HepG2 (cell line): ENCODE data around the gene TCAF1. TPM values are rescaled to one million over a fixed set of nuclear protein-coding genes. Genes with fewer than 3 reads are reported as not detected.

Source experiments
- CBX2 ChIP-seq, 2 experiments: fragments of 200-600 bp in 1 of 2; sonication (generic); formaldehyde crosslinking in 1 of 2; IDR thresholded peaks; 2 replicates each; pipeline versions ENCODE4 v1.7.0 to v1.8.1; 2018 to 2022; ENCODE audit warnings: low read depth in 2 of 2, low read length in 1 of 2, mild to moderate bottlenecking in 1 of 2, missing genetic modification reagents in 1 of 2
- DNMT3B ChIP-seq: conservative IDR thresholded peaks from 2 replicates; pipeline ENCODE4 v1.6.1; 2016; ENCODE audit warnings: missing biosample characterization, control low read depth
- MATR3 ChIP-seq: sonication (generic); formaldehyde crosslinking; IDR thresholded peaks from 2 replicates; pipeline ENCODE4 v1.4.0; 2020; ENCODE audit warnings: missing genetic modification reagents
- MAX ChIP-seq: IDR thresholded peaks from 2 replicates; pipeline ENCODE4 v1.6.1; 2012; ENCODE audit warnings: inconsistent platforms
- MIER3 ChIP-seq: IDR thresholded peaks from 2 replicates; pipeline ENCODE4 v1.6.1; 2016; ENCODE audit warnings: missing compliant biosample characterization, borderline replicate concordance
- MYC ChIP-seq: sonication (generic); formaldehyde crosslinking; IDR thresholded peaks from 2 replicates; pipeline ENCODE4 v1.9.0; 2021; ENCODE audit warnings: missing genetic modification reagents, borderline replicate concordance
- NCOA1 ChIP-seq: sonication (generic); formaldehyde crosslinking; IDR thresholded peaks from 2 replicates; pipeline ENCODE4 v1.9.0; 2021; ENCODE audit warnings: missing genetic modification reagents
- NFE2L1 ChIP-seq: sonication (generic); formaldehyde crosslinking; IDR thresholded peaks from 2 replicates; pipeline ENCODE4 v1.4.0; 2020; ENCODE audit warnings: missing genetic modification reagents, mild to moderate bottlenecking, borderline replicate concordance
- RBAK ChIP-seq: sonication (generic); formaldehyde crosslinking; IDR thresholded peaks from 2 replicates; pipeline ENCODE4 v1.5.1; 2020; ENCODE audit warnings: mild to moderate bottlenecking, missing genetic modification reagents
- REST ChIP-seq, 2 experiments: IDR thresholded peaks; 2 replicates each; pipeline ENCODE4 v1.6.1; 2011 to 2012; ENCODE audit warnings: low read length in 2 of 2, borderline replicate concordance in 1 of 2, low read depth in 1 of 2, mild to moderate bottlenecking in 1 of 2, moderate library complexity in 1 of 2
- TOPORS ChIP-seq: sonication (generic); formaldehyde crosslinking; IDR thresholded peaks from 2 replicates; pipeline ENCODE4 v1.8.0; 2023; ENCODE audit warnings: mild to moderate bottlenecking, missing genetic modification reagents
- XRCC5 ChIP-seq: fragments of 200-400 bp; formaldehyde crosslinking; optimal IDR thresholded peaks from 2 replicates; pipeline ENCODE3; 2017; ENCODE audit warnings: mild to moderate bottlenecking, low read length
- ZMAT3 ChIP-seq: sonication (generic); formaldehyde crosslinking; conservative IDR thresholded peaks from 2 replicates; pipeline ENCODE4 v1.7.0; 2021; ENCODE audit warnings: missing genetic modification reagents
- polyA plus RNA-seq, 8 experiments: library from polyadenylated mRNA; depleted of rRNA in 3 of 8; stranded (reverse) in 7 of 8; unstranded in 1 of 8; fragments of >200 nt; fragmentation: Illumina TruSeq in 4 of 8; extraction: Trizol in 4 of 8; gene quantifications; 2 replicates each; pipeline versions ENCODE4 v1.2.1 to v1.2.3, GENCODE V29; 2011 to 2016; ENCODE audit warnings: low read depth in 4 of 8, missing spikeins in 1 of 8, mixed read lengths in 1 of 8; ENCODE audit not compliant: insufficient read depth in 1 of 8
- total RNA-seq, 5 experiments: library from RNA; depleted of rRNA; stranded (reverse); fragments of >200 nt; fragmentation: Illumina TruSeq; extraction: Trizol; gene quantifications; 2 replicates each; pipeline ENCODE4 v1.2.3, GENCODE V29; 2016; ENCODE audit warnings: low read depth in 1 of 5
- TF ChIP-seq, protein P1 (sequence below): sonication (generic); formaldehyde crosslinking; IDR thresholded peaks from 2 replicates; pipeline ENCODE4 v1.4.0; 2020; ENCODE audit warnings: mild to moderate bottlenecking, missing genetic modification reagents

TCAF1 gene
- total and polyA plus RNA-seq, 2 of the 13 experiments (the other 11 are each of a cell fraction or from before 2014, with no cell fraction given), result 36.2 to 101 TPM

DNA sequence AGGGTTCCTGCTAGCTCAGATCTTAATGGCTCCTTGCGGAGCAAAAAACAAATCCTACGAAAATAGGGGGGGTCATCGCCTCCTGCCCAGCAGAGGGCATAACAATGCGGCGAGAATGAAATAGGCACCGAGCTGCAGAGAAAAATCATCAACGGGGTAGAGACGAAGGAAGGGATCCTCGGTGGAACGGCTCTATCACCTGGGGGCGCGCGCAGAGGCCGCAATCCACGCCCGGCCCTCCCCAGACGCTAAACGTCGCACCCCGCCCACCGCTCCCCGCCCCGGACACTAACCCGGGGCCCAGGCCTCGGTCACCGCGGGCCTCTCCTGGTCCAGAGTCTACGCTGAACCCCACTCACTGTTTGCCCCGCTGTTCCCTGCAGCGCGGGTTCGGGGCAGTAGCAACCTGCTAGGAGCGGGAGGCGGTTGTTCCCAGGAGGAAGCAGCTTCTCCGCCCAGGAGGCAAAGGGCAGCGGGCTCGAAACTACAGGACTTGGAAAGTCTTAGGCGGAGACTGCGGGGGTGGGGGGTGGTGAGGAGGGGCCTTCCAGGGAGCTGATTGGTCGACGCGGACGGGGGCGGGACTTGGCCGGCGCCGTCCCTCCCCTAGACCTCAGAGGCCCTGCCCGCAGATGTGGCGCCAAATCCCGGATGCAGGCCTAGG lies at the start of gene TCAF1 (continued):
- TF ChIP-seq REST (IDR thresholded peaks at IDR 0.05; ENCODE audit: borderline replicate concordance in 1 of 2, low read depth in 1 of 2, low read length in 2 of 2) (peak in 1 of 2 experiments; percentile 54; a peak in 2 of 4 replicates), CBX2 (IDR thresholded peaks at IDR 0.05; ENCODE audit: low read depth, low read length) (no peak), CBX2 (CRISPR knock-in tag; IDR thresholded peaks at IDR 0.05; ENCODE audit: low read depth) (no peak), XRCC5 (peak; percentile 84), RBAK (no peak), DNMT3B (CRISPR knock-in tag) (peak; percentile 83), MAX (peak; percentile 71), ZMAT3 (CRISPR knock-in tag) (peak; percentile 87), MIER3 (peak; percentile 61; the same call in 1 of the 2 replicates), MATR3 (CRISPR knock-in tag) (no peak), TOPORS (CRISPR knock-in tag) (no peak), NCOA1 (CRISPR knock-in tag) (0 out of 2 replicates have a peak, but pooled peaks have one; percentile 26), MYC (CRISPR knock-in tag) (peak; percentile 53; the same call in 1 of the 2 replicates), NFE2L1 (CRISPR knock-in tag) (no peak; the same call in 1 of the 2 replicates)
- TF ChIP-seq, protein P1, sequence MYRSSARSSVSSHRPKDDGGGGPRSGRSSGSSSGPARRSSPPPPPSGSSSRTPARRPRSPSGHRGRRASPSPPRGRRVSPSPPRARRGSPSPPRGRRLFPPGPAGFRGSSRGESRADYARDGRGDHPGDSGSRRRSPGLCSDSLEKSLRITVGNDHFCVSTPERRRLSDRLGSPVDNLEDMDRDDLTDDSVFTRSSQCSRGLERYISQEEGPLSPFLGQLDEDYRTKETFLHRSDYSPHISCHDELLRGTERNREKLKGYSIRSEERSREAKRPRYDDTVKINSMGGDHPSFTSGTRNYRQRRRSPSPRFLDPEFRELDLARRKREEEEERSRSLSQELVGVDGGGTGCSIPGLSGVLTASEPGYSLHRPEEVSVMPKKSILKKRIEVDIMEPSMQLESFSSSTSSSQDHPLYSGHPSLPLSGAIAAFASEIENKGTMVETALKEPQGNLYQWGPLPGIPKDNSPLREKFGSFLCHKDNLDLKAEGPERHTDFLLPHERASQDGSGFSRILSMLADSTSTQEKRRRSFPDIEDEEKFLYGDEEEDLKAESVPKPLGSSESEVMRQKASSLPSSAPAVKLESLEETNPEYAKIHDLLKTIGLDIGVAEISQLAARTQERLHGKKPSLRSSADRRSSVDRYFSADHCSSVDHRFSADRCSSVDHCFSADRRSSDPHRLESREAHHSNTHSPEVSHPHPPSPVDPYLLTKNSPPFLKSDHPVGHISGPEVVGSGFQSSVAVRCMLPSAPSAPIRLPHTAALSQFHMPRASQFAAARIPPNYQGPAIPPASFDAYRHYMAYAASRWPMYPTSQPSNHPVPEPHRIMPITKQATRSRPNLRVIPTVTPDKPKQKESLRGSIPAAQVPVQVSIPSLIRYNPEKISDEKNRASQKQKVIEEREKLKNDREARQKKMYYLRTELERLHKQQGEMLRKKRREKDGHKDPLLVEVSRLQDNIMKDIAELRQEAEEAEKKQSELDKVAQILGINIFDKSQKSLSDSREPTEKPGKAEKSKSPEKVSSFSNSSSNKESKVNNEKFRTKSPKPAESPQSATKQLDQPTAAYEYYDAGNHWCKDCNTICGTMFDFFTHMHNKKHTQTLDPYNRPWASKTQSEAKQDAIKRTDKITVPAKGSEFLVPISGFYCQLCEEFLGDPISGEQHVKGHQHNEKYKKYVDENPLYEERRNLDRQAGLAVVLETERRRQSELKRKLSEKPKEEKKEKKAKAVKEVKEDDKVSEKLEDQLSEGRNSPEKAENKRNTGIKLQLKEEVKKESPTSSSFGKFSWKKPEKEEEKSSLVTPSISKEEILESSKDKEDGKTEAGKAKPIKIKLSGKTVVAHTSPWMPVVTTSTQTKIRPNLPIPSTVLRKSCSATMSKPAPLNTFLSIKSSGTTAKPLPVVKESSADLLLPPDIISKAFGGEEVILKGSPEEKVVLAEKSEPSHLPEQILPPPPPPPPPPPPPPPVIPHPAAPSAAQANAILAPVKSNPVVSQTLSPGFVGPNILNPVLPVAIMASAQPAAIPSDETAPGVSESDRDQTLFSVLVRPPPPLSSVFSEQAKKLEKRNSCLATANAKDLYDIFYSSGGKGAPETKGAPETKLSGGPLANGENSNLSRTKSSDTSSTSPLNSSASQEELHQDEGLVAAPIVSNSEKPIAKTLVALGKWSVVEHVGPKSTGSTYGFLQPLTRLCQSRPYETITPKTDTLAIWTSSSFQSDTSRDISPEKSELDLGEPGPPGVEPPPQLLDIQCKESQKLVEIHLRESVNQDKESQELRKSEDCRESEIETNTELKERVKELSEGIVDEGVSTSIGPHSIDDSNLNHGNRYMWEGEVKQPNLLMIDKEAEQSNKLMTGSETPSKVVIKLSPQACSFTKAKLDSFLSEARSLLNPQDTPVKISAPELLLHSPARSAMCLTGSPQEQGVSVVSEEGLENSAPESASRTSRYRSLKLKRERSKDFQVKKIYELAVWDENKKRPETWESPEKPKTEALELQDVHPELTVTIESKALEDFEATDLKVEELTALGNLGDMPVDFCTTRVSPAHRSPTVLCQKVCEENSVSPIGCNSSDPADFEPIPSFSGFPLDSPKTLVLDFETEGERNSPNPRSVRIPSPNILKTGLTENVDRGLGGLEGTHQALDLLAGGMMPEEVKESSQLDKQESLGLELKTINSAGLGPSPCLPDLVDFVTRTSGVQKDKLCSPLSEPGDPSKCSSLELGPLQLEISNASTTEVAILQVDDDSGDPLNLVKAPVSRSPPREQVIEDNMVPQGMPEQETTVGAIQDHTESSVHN, result 0 out of 2 replicates have a peak, but pooled peaks have one; percentile 16
